Measurements from ENCODE around the gene TRMU.
"Not testable (repeated sequence)": the region's sequence is repeated elsewhere in the genome, so short reads cannot be mapped to it uniquely, and the experiment has no call there.

Gene TRMU

DNA sequence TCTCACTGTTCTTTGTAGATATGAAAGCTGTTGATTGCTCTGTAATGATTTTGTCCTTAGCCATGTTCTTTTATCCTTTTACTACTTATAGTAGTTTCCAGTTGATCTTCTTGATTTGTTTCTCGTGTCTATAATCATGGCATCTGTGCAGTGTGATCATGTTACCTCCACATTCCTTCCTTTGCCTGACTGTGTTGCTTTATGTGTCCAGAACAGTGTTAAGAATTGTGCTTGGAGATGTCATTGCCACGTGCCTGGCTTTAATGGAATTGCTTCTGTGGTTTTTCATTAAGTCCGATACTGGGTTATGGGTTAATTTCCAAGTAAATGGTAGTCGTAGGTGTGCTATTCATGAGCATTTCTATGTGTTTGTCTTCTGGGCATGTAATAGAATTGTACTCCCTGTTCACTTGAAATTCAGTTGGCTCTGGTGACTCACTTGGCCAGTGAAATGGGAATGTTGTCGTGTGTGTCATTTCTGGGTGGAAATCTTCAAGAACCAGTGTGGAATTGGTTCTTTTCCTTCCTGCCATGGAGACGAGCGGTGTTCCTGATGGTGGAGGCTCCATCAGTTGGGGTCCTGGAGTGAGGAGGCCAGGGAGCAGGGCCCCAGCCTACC is 32.1 kb upstream of the TRMU start:
- no peak for DNase-seq

DNA sequence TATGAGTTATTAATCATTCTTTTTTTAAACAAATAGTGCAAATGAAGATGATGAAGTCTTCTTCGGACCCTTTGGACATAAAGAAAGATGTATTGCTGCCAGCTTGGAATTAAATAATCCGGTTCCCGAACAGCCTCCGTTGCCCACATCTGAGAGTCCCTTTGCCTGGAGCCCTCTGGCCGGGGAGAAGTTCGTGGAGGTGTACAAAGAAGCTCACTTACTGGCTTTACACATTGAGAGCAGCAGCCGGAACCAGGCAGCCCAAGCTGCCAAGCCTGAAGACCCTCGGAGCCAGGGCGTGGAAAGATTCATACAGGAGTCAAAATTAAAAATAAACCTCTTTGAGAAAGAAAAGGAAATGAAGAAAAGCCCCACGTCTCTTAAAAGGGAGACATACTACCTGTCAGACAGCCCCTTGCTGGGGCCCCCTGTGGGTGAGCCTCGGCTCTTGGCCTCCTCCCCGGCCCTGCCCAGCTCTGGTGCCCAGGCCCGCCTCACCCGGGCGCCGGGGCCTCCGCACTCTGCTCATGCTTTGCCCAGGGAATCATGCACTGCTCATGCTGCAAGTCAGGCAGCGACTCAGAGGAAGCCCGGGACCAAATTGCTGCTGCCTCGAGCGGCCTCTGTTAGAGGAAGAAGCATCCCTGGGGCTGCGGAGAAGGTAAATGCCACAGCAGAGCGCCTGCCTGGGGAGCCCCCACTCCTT is 27.1 kb upstream of the TRMU start:
- DNase-seq = no peak

DNA sequence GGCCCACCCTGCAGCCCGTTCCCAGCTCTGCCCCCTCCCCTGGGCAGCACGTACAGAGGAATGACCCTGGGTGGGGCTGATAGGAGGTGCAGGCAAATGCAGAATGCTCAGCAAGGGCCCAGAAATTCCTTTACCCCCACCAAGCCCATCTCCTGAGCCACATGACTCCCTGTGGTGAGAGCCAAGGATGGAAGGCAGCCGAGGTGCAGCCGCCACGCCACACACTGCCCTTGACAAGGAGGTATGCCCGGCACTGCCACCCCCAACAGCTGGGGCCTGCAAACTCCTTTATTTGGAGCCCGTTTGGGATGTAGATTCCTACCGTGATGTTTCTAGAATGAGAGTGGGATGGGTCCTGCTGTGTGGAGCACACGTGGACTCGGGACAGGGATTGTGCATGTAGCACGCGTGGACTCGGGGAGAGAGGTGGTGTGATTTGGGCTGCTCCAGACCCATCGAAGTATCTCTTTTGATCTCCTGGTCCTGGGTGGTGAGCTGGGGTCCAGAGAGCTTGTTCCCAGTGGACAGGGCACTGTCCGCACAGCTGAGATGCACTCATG is 25.9 kb upstream of the TRMU start:
- DNase-seq = no peak

DNA sequence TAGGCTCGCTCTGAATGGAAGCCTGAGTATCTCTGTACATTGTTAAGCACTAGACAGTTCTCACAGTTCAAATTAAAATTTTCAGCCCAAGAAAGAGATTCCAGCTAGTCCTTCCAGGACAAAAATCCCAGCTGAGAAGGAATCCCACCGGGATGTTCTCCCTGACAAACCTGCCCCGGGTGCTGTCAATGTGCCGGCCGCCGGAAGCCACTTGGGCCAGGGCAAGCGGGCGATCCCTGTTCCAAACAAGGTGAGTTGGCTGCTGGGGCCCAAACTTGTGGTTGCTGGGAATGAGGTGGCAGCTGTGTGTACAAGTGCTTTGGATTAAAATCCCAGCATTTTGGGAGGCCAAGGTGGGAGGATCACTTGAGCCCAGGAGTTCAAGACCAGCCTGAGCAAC is 23.5 kb upstream of the TRMU start:
- DNase-seq = no peak

DNA sequence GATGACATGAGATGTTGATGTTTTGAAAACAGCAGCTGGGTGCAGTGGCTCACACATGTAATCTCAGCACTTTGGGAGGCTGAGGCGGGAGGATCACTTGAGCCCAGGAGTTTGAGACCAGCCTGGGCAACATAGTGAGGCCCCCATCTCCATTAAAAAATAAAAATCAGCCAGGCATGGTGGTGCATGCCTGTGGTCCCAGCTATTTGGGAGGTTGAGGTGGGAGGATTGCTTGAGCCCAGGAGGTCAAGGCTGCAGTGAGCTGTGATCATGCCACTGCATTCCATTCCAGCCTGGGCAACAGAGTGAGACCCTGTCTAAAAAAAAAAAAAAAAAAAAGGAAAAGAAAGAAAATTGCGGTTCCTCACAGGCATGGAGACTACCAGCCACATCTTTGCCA is 22.7 kb upstream of the TRMU start:
- not testable (repeated sequence) for DNase-seq

DNA sequence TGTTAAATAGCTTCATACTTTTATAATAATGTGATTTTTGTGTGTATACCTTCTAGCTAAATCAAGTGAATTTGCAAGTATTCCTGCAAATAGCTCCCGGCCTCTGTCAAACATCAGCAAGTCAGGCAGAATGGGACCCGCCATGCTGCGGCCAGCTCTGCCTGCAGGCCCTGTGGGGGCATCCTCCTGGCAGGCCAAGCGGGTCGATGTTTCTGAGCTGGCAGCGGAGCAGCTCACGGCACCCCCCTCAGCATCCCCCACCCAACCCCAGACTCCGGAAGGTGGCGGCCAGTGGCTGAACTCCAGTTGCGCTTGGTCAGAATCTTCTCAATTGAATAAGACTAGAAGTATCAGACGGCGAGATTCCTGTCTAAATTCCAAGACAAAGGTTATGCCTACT is 19.5 kb upstream of the TRMU start:
- DNase-seq = no peak

DNA sequence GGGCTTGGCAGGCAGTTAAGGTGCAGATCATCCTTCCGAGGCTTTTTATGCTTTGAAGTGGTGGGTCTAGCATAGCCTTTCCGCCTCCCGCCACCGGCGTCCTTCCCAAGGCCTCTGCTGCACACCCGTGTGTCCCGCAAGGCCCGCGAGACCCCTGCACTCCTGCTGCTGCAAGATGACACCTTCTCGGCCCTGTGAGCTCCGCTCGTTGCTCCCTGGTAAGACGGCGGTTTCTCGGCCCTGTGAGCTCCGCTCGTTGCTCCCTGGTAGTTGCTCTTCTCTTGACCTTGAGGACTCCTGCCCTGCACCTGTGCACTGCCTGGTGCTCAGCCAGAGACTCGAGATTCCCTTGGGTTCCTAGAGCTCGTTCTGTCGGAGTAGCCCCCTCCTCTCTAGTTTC is 17.9 kb upstream of the TRMU start:
- no peak for DNase-seq

DNA sequence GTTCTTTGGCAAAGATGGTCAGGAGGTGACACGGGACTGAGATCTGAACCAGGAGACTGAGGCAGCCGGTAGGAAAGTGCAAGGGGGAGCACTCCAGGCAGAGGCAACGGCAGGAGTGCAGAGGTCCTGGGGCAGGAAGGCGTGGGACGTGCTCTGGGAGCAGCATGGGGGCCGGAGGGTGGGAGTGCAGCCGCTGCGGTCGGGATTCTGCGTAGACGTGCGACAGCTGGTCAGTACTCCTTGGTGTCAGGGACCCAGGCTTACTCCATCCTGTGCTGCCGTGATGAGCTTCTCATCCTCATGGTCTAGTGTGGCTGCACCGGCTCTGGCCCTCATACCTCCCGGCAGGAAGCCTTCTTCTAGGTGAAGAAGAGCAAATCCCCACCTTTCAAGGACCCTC is 16.9 kb upstream of the TRMU start:
- no peak for DNase-seq

DNA sequence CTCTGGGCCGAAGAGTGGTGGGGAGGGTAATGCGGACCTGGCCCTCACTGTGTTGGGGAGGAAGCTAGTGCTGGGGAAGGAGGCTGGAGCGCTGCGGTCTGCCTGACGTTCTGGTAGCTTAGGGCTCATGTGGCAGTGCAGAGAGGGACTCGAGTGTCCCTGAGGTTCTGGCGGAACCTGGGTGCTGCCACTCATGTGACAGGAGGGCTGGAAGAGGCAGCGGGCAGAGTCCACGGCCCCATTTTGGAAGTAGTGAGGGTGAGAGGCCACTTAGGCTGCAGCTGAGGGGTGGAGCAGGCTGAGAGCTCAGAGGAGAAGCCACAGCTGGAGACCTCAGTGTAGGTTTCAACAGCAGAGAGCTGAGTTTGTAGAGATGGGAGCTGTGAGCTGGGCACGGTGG is 16.2 kb upstream of the TRMU start:
- no peak for DNase-seq

DNA sequence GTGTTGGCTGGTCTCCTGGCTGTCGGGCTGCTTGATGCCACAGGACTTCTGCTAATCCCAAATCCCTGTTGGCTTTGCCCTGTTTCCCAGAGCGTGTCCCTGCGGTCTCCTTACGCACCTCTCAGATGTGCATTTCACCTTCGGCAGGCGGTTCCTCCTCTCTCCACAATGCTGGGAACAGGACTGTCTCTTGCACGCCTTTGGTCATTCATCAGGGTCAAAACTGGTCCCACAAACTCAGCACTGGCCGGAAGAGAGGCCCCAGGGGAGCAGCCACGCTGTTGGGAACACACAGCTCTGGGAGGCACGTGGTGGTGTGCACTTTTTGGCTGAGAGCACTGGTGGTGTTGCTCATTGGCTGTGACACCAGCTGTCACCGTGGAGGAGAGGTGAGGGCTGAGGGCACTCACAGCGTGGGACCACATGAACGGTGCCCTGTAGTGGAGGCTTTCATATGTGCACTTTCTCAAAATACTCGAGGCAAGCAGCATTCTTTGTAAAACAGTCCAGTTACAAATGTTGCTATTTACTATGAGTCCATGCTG is 15.3 kb upstream of the TRMU start:
- no peak for DNase-seq

DNA sequence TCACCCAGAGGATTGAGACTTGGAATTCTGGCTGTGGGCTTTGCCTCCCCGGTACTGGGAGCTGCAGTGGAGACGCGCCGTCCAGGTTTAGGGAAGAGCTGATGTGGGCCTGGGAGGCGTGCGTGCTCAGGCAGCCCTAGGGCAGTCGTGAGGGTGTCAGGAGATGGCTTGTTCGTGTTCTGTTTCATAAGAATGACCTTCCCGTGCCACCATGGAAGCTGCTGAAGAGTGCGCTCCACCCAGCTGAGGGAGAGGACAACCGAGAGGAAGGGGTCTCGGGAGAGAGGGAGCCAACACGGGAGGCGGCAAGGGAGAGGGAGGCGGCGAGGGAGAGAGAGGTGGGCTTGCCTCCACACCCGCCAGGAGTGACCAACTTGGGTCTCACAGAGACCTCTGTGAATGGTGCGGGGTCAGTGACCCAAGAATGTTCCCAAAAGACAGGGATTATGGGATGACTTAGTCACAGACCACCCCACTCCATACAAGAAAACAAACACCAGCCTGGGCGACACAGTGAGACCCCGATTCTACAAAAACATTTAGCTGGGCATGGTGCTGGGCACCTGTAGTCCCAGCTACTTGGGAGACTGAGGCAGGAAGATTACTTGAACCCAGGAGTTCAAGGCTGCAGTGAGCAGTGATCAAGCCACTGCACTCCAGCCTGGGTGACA is 14.7 kb upstream of the TRMU start:
- no peak for DNase-seq

DNA sequence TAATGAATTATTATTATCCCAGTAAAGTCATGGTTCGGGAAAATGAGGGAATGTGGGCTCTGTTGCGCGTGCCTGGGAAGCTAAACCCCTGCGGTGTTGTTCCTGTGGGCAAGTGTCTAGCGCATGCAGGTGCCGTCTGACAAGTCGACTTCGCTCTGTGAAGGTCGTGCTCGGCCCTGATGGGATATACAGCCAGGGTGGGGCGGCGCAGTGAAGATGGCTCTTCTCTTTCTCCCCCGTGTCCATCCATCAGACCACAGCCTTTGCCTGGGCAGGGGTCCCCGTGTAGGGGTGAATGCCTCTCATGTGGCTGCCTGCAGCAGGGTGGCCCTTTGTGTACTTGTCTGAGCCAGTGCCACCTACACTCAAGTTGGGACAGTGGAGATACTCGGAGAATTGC is 12.8 kb upstream of the TRMU start:
- no peak for DNase-seq

DNA sequence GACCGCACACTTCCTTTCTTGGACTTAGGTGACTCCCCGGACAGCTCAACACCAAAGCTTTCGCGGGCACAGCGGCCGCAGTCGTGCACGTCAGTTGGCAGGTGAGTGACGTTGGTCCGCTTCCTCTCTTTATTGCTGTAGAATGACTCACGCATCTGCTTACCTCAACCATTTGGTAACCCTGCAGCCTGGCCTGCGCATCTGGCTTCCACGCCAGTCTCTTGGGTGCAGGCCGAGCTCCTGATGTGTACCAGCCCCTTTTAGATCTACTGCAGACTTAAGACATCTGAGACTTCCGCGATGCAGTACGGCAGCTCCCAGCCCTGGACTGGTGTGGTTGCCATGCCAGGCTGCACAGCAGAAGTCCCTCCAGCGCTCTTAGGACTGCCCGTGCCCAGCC is 12.4 kb upstream of the TRMU start:
- no peak for DNase-seq

DNA sequence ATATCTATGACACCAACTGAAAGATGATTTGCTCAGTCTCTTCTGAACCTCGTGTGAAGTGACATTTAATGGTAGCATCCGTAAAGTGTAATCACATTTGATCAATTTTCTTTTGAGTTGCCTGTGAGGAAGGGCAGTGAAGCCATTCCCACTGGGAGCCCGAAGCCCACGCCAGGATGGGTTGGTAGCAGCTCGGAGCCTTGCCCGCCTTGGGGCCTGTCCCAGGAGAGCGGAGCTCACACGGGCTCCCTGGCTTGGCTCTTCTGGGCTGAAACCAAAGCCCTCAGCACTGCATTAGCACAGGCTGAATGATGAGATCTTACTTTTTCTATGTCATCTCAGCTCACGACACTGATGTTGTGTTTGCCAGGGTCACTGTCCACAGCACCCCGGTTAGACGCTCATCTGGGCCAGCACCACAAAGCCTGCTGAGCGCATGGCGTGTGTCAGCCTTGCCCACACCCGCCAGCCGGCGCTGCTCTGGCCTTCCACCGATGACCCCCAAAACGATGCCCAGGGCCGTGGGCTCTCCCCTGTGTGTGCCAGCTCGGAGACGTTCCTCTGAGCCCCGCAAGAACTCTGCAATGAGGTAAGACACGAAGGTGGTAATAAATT is 9.3 kb upstream of the TRMU start:
- no peak for DNase-seq

DNA sequence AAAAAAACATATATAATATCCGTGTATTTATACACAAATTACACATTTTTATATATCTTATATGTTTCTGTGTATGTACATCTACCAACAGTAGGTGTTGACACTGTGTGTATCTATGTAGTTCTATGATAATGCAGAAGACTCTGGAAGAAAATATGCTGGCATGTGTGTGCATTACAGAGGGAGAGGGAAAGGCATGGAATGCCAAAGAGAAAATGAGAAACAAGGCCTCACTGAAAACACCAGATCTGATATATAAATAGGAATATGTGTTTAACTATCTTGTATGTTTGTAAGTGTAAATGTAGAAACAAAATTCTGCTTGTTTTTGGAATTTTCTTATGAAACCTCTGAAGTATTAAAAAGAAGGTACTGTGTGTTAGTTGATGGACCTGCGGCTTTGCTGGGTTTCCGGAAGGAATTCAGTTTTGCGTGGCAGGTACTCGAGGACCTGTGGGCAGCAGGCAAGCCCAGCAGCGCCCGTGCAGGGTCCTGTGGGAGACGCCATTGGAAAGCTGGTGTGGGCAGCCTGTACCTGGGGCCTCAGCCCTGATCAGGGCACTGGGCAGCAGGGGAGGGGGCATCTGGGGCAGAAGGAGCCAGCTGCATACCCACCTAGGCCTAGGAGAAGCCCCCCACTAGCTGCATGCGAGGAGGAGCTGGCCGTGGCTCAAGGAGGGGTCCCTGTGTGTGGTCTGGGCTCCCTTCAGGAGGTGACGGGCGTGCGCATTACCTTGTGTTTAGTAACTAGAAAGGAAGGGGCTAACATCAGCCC is 7.6 kb upstream of the TRMU start:
- DNase-seq = no peak

DNA sequence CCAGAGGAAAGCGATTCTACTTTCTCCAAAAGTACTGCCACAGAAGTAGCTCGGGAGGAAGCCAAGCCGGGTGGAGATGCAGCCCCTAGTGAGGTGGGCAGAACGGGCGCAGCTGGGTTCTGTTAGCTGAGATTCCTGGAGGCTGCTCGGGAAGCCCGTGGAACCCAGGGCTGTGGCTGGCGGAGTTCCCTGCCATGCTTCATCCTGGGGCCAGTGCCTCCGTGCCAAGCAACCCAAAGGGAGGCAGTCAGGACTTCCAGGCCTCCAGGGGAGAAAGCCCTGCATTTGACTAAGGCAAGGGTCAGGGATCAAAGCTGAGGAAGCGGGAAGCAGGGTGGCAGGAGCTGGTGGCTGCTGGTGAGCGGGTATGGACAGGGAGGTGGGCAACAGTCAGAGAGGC is 6.7 kb upstream of the TRMU start:
- DNase-seq = no peak

DNA sequence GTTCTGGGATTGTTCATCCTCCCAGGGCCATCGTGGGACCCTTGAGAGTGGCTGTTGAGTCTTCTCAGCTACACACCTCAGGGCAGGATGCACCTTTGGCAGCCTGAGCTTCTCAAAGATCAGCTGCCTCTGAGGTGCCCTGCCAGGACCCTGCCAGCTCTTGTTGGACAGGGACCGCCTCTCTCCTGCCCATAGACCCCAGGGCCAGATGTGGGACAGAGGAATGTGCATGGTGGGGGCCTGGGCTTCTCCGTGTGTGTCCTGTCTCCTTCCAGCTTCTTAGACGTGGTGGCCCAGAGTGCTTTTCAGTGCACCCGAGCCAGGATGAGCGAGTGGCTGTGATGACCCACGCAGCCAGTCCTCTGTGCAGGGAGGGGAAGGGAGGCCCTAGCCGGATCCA is 5.9 kb upstream of the TRMU start:
- DNase-seq = no peak

DNA sequence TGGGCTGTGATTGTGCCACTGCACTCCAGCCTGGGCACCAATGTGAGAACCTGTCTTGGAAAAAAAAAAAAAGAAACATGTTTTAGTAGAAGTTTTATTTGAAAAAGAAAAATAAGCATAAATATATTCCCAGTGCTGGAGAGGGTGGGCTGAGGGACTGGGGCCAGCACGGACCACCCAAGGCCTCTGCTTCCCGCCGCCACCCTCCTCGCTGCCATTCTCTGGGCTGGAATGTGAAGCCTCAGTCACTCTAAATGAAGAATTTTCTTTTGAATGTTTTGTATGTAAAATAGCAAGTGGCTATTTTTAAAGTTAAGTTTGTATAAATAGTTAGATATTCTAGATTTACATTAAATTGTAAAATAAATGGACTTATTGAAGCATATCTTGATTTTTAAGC is 5.1 kb upstream of the TRMU start:
- DNase-seq = no peak

DNA sequence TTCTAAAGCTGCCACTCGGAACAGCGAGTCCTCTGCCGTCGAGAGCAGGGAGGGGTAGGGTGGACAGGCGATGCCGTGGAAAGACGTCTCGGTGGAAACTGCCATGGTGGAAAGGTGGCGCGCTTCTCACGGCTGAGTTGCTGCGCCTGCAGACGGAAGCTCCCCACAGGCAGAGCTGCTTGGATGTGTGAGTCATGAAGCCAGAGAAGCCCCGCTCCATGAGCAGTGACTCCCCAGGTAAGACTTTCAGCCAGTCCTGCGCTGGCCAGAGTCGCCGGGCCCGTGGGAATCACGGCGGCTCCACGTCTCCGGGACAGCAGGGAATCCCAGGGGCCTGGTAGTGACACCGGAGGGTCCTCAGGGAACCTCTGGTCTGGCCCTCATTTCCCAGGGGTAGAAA is 4.0 kb upstream of the TRMU start:
- no peak for DNase-seq

DNA sequence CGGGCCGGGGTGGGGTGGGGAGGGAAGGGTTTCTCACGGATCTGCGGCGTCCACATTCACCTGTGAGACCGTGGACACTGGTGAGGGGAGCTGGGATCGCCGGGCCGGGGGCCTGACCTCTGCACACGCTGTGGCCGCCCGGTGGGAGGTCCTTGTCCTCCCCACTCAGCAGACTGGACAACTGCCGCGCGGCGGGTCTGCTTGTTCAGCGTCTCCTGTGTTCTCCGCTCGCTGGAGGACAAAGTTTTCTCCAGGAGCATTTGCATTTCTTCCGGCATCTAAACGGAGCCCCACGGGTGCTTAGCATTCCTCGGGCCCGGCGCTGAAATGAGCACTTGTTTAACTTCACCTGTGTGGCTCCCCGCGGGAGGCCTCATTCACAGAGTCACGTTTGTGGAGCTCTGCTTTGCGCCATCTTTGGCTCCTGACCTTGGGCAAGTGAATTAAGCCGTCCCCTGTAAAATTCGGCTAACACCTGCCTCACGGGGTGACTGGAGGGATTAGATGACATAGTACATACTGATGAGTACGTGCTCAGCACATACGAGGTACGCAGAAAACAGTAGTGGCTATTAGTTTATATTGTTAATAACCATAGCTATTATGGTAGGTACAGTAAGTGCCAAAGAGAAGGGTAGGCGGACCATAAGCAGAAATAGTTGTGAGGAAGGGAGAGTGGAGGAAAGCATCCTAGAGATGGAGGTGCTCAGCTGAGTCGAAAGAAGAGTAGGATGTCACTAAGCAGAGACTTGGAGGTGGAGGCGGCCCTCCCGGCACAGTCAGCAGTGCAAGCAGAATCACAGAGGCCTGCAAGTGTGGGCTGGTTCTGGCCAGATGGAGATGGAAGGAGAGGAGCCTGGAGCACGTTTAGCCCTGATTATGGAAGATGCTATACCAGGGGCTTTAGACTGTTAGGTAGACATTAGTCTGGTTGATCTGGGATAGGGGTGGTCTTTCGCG is 885 bp downstream of the TRMU start:
- DNase-seq = no peak

DNA sequence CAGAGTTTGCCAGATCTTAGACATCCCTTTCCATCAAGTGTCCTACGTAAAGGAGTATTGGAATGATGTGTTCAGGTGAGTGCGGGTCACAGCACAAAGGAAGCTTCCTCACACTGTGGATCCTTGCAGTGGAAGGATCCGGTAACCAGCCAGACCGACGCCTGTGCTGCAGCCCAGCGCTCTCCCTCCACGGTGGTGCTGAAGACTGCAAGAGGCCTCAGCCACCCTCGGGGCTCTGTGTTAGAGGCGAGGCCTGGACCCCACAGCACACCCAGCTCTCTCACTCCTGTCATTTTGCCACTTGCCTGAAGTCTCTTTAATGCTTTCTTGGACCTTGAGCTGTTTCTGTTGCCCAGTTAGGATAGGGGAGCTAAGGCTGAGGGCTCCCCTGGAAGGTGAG is 2.4 kb downstream of the TRMU start:
- DNase-seq = no peak

DNA sequence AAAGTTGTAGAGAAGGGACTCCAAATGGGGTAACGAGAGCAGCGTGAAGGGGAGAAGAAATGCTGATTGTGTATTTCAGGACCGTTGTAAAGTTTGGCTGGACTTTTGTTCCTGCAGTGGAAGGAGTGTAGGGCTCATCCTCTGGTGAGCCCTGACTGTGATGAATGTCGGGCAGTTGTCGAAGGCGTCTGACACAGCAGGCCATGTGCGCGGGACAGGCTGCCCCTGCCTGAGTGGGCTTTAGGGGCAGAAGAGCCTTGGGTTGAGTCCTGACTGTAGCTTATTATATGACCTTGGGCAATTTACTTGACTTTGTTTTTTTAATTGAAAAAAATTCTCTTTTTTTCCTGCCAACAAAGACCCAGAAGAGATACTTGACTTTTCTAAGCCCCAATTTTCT is 3.1 kb downstream of the TRMU start:
- DNase-seq = no peak

All from stimulated activated CD4-positive, alpha-beta T cell treated with anti-CD3 and anti-CD28 coated beads, Interleukin-2, amount 100 ng/mL, for 48 hours (primary cell).